Measurements from ENCODE around the gene GRB2. TPM values are rescaled to one million over a fixed set of nuclear protein-coding genes. Genes with fewer than 3 reads are reported as not detected.

Gene GRB2
- total RNA-seq, 2 donors from 2014 or later, result 85.5 to 86.6 TPM

DNA sequence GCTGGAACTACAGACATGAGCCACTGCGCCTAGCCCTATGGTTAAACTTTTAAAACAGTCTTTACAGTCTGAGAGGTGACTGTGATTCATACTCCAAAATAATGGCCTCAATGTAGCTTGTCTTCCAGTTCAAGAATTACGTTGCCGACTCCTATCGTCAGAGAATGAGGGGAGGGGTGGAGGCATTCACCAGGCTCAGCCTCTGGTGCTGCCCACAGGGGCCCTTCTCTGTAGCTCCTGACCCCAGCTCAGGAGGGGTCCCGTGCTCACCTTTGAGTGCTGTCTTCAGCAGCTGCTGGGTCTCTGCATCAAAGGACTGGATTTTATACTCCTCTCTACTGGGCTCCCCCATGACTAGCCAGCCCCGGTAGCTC lies 135.6 kb downstream of the GRB2 start:
- peaks cover 9% of the 10 kb centered on the region for H3K4me1 ChIP-seq (ENCODE audit: control insufficient read depth, insufficient read depth, low read length)
- peaks cover 22% of the 10 kb centered on the region for H3K36me3 ChIP-seq (ENCODE audit: control insufficient read depth, insufficient read depth, low read length)
- peak overlapping the region; percentile 66 for H3K9ac ChIP-seq (ENCODE audit: extremely low read depth, low read length, poor library complexity, severe bottlenecking)
- Mint-ChIP-seq H3K9me3 (no peaks in the 10 kb centered on the region), H3K27ac (peak overlapping the region; percentile 60), H3K4me3 (peak overlapping the region; percentile 71), H3K27me3 (ENCODE audit: insufficient read depth) (no peaks in the 10 kb centered on the region), H3K36me3 (ENCODE audit: low read depth) (peaks cover 18% of the 10 kb centered on the region), H3K4me1 (peaks cover 10% of the 10 kb centered on the region)
- H3K27me3 ChIP-seq (ENCODE audit: control insufficient read depth, insufficient read depth, low read length, poor library complexity, severe bottlenecking), result no peaks in the 10 kb centered on the region
- TF ChIP-seq, protein P1, sequence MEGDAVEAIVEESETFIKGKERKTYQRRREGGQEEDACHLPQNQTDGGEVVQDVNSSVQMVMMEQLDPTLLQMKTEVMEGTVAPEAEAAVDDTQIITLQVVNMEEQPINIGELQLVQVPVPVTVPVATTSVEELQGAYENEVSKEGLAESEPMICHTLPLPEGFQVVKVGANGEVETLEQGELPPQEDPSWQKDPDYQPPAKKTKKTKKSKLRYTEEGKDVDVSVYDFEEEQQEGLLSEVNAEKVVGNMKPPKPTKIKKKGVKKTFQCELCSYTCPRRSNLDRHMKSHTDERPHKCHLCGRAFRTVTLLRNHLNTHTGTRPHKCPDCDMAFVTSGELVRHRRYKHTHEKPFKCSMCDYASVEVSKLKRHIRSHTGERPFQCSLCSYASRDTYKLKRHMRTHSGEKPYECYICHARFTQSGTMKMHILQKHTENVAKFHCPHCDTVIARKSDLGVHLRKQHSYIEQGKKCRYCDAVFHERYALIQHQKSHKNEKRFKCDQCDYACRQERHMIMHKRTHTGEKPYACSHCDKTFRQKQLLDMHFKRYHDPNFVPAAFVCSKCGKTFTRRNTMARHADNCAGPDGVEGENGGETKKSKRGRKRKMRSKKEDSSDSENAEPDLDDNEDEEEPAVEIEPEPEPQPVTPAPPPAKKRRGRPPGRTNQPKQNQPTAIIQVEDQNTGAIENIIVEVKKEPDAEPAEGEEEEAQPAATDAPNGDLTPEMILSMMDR (conservative IDR thresholded peaks at IDR 0.05), result no peak
- H3K27ac ChIP-seq (ENCODE audit: low read depth, low read length), result no peak overlapping the region
- WGBS, 2 experiments (ENCODE audit: insufficient coverage in 1 of 2, insufficient read length in 1 of 2), result 44 to 57% methylated on average over 4 to 6 of the region's 6 CpGs
- peak overlapping the region; percentile 87 for H3K4me3 ChIP-seq (ENCODE audit: low read length)
- no peaks in the 10 kb centered on the region for H3K9me3 ChIP-seq (ENCODE audit: control insufficient read depth, low read length)
- no peak for DNase-seq

Small RNA genes lying within 50 kb of the gene (microRNA-seq; reads per million reads assigned to microRNA genes)
- gene MIR3678 (ENCODE audit: borderline microRNAs expressed), result not detected

Other genes with a start within 250 kb of the GRB2 start
- 100 to 1,000 TPM; 586 to 714 TPM for gene SUMO2, start 222.7 kb downstream of the GRB2 start, total RNA-seq
- 100 to 1,000 TPM; 105 to 117 TPM for gene NUP85, start 200.0 kb downstream of the GRB2 start, total RNA-seq
- gene GGA3, start 144.1 kb downstream of the GRB2 start, total RNA-seq, result 10 to 100 TPM; 64.9 to 73.2 TPM
- 10 to 100 TPM; 81.0 to 82.5 TPM for gene MRPS7, start 143.8 kb downstream of the GRB2 start, total RNA-seq
- gene MIF4GD, start 134.4 kb downstream of the GRB2 start, total RNA-seq, result 10 to 100 TPM; 17.9 to 28.6 TPM
- 10 to 100 TPM; 10.6 to 10.7 TPM for gene SLC25A19, start 116.2 kb downstream of the GRB2 start, total RNA-seq
- gene TMEM94, start 51.0 kb upstream of the GRB2 start, total RNA-seq, result 100 to 1,000 TPM in 1 of 2 donors, 10 to 100 TPM in 1; 96.0 to 106 TPM
- gene CASKIN2, start 109.9 kb upstream of the GRB2 start, total RNA-seq, result 10 to 100 TPM; 26.4 to 31.0 TPM
- 10 to 100 TPM; 37.7 to 39.1 TPM for gene TSEN54, start 110.8 kb upstream of the GRB2 start, total RNA-seq
- 100 to 1,000 TPM; 128 to 149 TPM for gene LLGL2, start 120.0 kb upstream of the GRB2 start, total RNA-seq
- 100 to 1,000 TPM in 1 of 2 donors, 10 to 100 TPM in 1; 89.0 to 123 TPM for gene MYO15B, start 182.1 kb upstream of the GRB2 start, total RNA-seq
- gene SMIM5, start 227.8 kb upstream of the GRB2 start, total RNA-seq, result under 1 TPM in 1 of 2 donors, not detected in 1; 0.40 TPM

Data from endodermal cell (in vitro differentiated cells).